Breast epithelium (tissue), 3 donors: ENCODE measurements around the gene DTNA.

Experiments used
- POLR2AphosphoS5 ChIP-seq, 3 donors: sonication (generic); formaldehyde crosslinking; IDR thresholded peaks; one replicate each; pipeline ENCODE4 v1.6.1; 2017; ENCODE audit warnings: antibody characterized with exemption in 3 of 3
- TF ChIP-seq, protein P1 (sequence below), 3 donors: fragments of 450-650 bp; IDR thresholded peaks; one replicate each; pipeline ENCODE4 v1.5.1; 2016 to 2017; ENCODE audit warnings: antibody characterized with exemption in 3 of 3, mild to moderate bottlenecking in 3 of 3, moderate library complexity in 3 of 3

DNA sequence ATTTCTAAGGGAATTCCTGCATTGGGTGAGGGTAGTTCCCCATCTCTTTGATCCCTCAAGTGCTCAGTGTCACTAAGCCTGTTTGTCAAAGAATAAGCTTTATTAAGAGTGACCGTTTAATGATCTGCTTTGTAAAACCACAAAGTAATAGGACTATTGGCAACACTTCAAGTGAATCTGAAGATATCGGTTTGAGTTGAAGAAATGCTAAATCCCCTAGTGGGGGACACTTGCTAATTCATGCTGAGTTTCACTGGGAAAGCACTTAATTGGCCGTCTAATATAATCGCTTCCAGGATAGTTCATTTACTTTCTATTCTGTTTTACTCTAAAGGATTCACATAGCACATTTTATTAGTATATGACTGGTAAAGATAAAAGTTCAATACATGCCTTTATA lies 54.4 kb downstream of the DTNA start:
- TF ChIP-seq, protein P1, sequence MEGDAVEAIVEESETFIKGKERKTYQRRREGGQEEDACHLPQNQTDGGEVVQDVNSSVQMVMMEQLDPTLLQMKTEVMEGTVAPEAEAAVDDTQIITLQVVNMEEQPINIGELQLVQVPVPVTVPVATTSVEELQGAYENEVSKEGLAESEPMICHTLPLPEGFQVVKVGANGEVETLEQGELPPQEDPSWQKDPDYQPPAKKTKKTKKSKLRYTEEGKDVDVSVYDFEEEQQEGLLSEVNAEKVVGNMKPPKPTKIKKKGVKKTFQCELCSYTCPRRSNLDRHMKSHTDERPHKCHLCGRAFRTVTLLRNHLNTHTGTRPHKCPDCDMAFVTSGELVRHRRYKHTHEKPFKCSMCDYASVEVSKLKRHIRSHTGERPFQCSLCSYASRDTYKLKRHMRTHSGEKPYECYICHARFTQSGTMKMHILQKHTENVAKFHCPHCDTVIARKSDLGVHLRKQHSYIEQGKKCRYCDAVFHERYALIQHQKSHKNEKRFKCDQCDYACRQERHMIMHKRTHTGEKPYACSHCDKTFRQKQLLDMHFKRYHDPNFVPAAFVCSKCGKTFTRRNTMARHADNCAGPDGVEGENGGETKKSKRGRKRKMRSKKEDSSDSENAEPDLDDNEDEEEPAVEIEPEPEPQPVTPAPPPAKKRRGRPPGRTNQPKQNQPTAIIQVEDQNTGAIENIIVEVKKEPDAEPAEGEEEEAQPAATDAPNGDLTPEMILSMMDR (IDR thresholded peaks at IDR 0.05) = no peak
- no peak for TF ChIP-seq POLR2AphosphoS5 (IDR thresholded peaks at IDR 0.05)
